Natural killer cell (primary cell): ENCODE data around the gene CPNE8. TPM values are rescaled to one million over a fixed set of nuclear protein-coding genes. Genes with fewer than 3 reads are reported as not detected.

Experiments
- ATAC-seq, 3 donors: fragments of 150-1000 bp in 2 of 3; fragments of 200-7000 bp in 1 of 3; cut with Tn5 transposase; 1 replicate in 1 of 3; 2 replicates in 2 of 3; pipeline ENCODE4 v1.10.0; 2021; ENCODE audit warnings: mild to moderate bottlenecking in 2 of 3, moderate library complexity in 2 of 3
- DNase-seq, 2 donors: peaks; one replicate each; pipeline versions ENCODE4 v3.0.0 to v3.0.0-alpha.2; 2013 to 2021; ENCODE audit warnings: mixed read lengths in 1 of 2
- H3K27ac ChIP-seq: one replicate; pipeline ENCODE4 v1.5.1; 2013; ENCODE audit warnings: mild to moderate bottlenecking, low read length
- H3K27me3 ChIP-seq: one replicate; pipeline ENCODE4 v1.6.1; 2013; ENCODE audit warnings: low read length; ENCODE audit not compliant: control insufficient read depth, insufficient read depth
- H3K36me3 ChIP-seq: one replicate; pipeline ENCODE4 v1.6.1; 2013; ENCODE audit warnings: low read length; ENCODE audit not compliant: control insufficient read depth, insufficient read depth
- H3K4me1 ChIP-seq: one replicate; pipeline ENCODE4 v1.6.1; 2013; ENCODE audit warnings: low read length; ENCODE audit not compliant: control insufficient read depth, insufficient read depth
- H3K4me3 ChIP-seq: one replicate; pipeline ENCODE4 v1.5.1; 2013; ENCODE audit warnings: low read length
- H3K9me3 ChIP-seq: one replicate; pipeline ENCODE4 v1.6.1; 2013; ENCODE audit warnings: low read length; ENCODE audit not compliant: control insufficient read depth, insufficient read depth
- H3K27ac Mint-ChIP-seq, 2 donors: one replicate each; pipeline ENCODE4 v1.8.0; 2022; ENCODE audit warnings: mild to moderate bottlenecking in 2 of 2, mixed read lengths in 2 of 2, moderate library complexity in 1 of 2
- H3K27me3 Mint-ChIP-seq, 2 donors: one replicate each; pipeline ENCODE4 v1.8.0; 2022; ENCODE audit warnings: low read depth in 2 of 2, mixed read lengths in 2 of 2
- H3K36me3 Mint-ChIP-seq: one replicate; pipeline ENCODE4 v1.8.0; 2022; ENCODE audit warnings: mixed read lengths
- H3K4me1 Mint-ChIP-seq, 2 donors: one replicate each; pipeline ENCODE4 v1.8.0; 2022; ENCODE audit warnings: mixed read lengths in 2 of 2
- H3K4me3 Mint-ChIP-seq: one replicate; pipeline ENCODE4 v1.8.0; 2022; ENCODE audit warnings: mild to moderate bottlenecking, moderate library complexity, mixed read lengths
- H3K9me3 Mint-ChIP-seq, 2 donors: one replicate each; pipeline ENCODE4 v1.8.0; 2022; ENCODE audit warnings: mixed read lengths in 2 of 2
- CTCF ChIP-seq: fragments of 200-600 bp; IDR thresholded peaks from one replicate; pipeline ENCODE4 v1.8.0; 2022; ENCODE audit warnings: antibody characterized with exemption
- WGBS: methylation state at CpG from one replicate; pipeline ENCODE4 v1.1.7; 2013; ENCODE audit warnings: missing lambda C conversion rate; ENCODE audit not compliant: insufficient coverage; 5-methylcytosine and 5-hydroxymethylcytosine counted together
- intact Hi-C: fragments of 100-400 bp; cut with micrococcal nuclease; formaldehyde crosslinking; loops from one replicate; pipeline ENCODE4 v1.14.2; 2022
- total RNA-seq, 4 donors: library from RNA; stranded (reverse); fragments of 120-200 nt in 1 of 4; gene quantifications; one replicate each; pipeline versions ENCODE4 v1.2.3 to v1.2.4, GENCODE V29; 2013 to 2022

Gene CPNE8
- total RNA-seq, 3 donors from 2014 or later (not counting 1 experiment from before 2014, with no cell fraction given): 6.1 to 8.1 (median 7.9) TPM

GRCh38 chr12:38903596-38903995, 1.8 kb downstream of the CPNE8 start:
- no peak for TF ChIP-seq CTCF
- H3K9me3 Mint-ChIP-seq: no peaks in the 10 kb centered on the region
- peaks cover 40 to 45% of the 10 kb centered on the region in 2 donors for H3K4me1 Mint-ChIP-seq
- 41% methylated on average over 3 of the region's 3 CpGs for WGBS
- ATAC-seq (no peak), DNase-seq (no peak)
- no peak overlapping the region for H3K27ac ChIP-seq
- H3K4me3 Mint-ChIP-seq: peak overlapping the region; percentile 96
- no peaks in the 10 kb centered on the region for H3K27me3 ChIP-seq
- no peak overlapping the region for H3K4me3 ChIP-seq
- no peaks in the 10 kb centered on the region for H3K36me3 ChIP-seq
- H3K9me3 ChIP-seq: no peaks in the 10 kb centered on the region
- intact Hi-C loops: no loop called here
- H3K4me1 ChIP-seq: peaks cover 23% of the 10 kb centered on the region
- H3K36me3 Mint-ChIP-seq: no peaks in the 10 kb centered on the region
- peak overlapping the region; percentile 78 to 84 for H3K27ac Mint-ChIP-seq
- H3K27me3 Mint-ChIP-seq: peaks cover 0 to 5% of the 10 kb centered on the region in 2 donors

GRCh38 chr12:38898001-38898684, 7.2 kb downstream of the CPNE8 start:
- no peaks in the 10 kb centered on the region for H3K36me3 Mint-ChIP-seq
- peaks cover 9 to 11% of the 10 kb centered on the region in 2 donors for H3K4me1 Mint-ChIP-seq
- no peaks in the 10 kb centered on the region for H3K27me3 Mint-ChIP-seq
- intact Hi-C loops: no loop called here
- no peak overlapping the region for H3K27ac ChIP-seq
- no peak overlapping the region for H3K4me3 ChIP-seq
- H3K4me1 ChIP-seq: no peaks in the 10 kb centered on the region
- DNase-seq (no peak), ATAC-seq (no peak)
- no peak for TF ChIP-seq CTCF
- no peak overlapping the region for H3K27ac Mint-ChIP-seq
- no peaks in the 10 kb centered on the region for H3K27me3 ChIP-seq
- H3K4me3 Mint-ChIP-seq: no peak overlapping the region
- no peaks in the 10 kb centered on the region for H3K9me3 ChIP-seq
- H3K9me3 Mint-ChIP-seq: no peaks in the 10 kb centered on the region
- 97% methylated on average over 2 of the region's 2 CpGs for WGBS
- no peaks in the 10 kb centered on the region for H3K36me3 ChIP-seq

GRCh38 chr12:38895446-38895845, 9.9 kb downstream of the CPNE8 start:
- ATAC-seq: no peak
- TF ChIP-seq CTCF: no peak

GRCh38 chr12:38892976-38893375, 12.4 kb downstream of the CPNE8 start:
- intact Hi-C loops: no loop called here

More at GRCh38 chr12:38895446-38895845, 9.9 kb downstream of the CPNE8 start:
- intact Hi-C loops: no loop called here
- no peak for DNase-seq
- H3K27me3 Mint-ChIP-seq: no peaks in the 10 kb centered on the region
- H3K36me3 Mint-ChIP-seq: no peaks in the 10 kb centered on the region
- Histone ChIP-seq H3K36me3 (no peaks in the 10 kb centered on the region), H3K9me3 (no peaks in the 10 kb centered on the region), H3K27ac (no peak overlapping the region), H3K4me3 (no peak overlapping the region), H3K4me1 (no peaks in the 10 kb centered on the region), H3K27me3 (no peaks in the 10 kb centered on the region)
- peaks cover 4 to 12% of the 10 kb centered on the region in 2 donors for H3K4me1 Mint-ChIP-seq
- no peaks in the 10 kb centered on the region for H3K9me3 Mint-ChIP-seq
- no peak overlapping the region for H3K27ac Mint-ChIP-seq
- no CpG with 5 or more reads among the region's 1 CpG for WGBS
- H3K4me3 Mint-ChIP-seq: no peak overlapping the region

More at GRCh38 chr12:38892976-38893375, 12.4 kb downstream of the CPNE8 start:
- Mint-ChIP-seq H3K9me3 (no peaks in the 10 kb centered on the region), H3K4me3 (no peak overlapping the region), H3K36me3 (no peaks in the 10 kb centered on the region), H3K27me3 (no peaks in the 10 kb centered on the region), H3K27ac (no peak overlapping the region), H3K4me1 (peaks cover 11 to 30% of the 10 kb centered on the region in 2 donors)
- ATAC-seq (no peak), DNase-seq (no peak)
- TF ChIP-seq CTCF: no peak
- H3K27me3 ChIP-seq: no peaks in the 10 kb centered on the region
- H3K4me3 ChIP-seq: no peak overlapping the region
- no peak overlapping the region for H3K27ac ChIP-seq
- no peaks in the 10 kb centered on the region for H3K4me1 ChIP-seq
- no peaks in the 10 kb centered on the region for H3K36me3 ChIP-seq
- H3K9me3 ChIP-seq: no peaks in the 10 kb centered on the region
